ENCODE results near the gene COX20. TPM values are rescaled to one million over a fixed set of nuclear protein-coding genes. Genes with fewer than 3 reads are reported as not detected.

Gene COX20
- total RNA-seq, 1 donor from 2014 or later = 22.8 TPM

DNA sequence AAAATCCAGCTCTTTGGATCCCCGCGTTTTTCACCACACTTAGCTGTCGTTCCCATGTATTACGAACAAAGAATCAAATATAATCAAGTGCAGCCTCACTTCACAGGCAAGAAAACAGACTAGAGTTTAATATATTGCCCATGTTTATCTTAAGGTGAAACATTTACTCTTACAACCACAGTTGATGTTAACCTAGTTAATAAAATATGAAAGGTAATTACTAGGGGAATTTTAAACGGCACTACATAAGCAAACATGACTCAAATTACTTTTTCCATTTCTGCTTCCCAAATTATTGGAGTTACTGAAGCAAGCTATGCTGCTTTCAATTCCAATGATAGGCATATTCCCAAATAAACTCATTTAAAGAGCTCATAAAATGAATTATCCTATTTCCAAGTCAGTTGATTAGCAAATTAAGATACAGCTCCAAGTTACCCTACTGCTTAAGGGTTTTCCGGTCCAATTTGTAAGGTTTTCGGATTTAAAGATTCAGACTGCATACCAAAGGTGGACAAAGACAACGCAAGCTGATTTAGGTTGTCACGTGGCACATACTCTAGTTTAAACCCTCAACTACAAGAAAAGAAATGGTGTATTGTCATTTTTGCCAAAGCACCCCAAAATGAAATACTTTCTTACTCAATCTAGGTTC is 5.9 kb downstream of the COX20 start:
- Histone ChIP-seq H3K4me1 (peaks cover 40% of the 10 kb centered on the region), H3K9me3 (no peaks in the 10 kb centered on the region), H3K4me3 (no peak overlapping the region), H3K27me3 (ENCODE audit: low read depth) (no peaks in the 10 kb centered on the region), H3K27ac (no peak overlapping the region), H3K36me3 (peaks cover 74% of the 10 kb centered on the region)
- TF ChIP-seq CTCF (IDR thresholded peaks at IDR 0.05) = no peak
- intact Hi-C loops (cut with DNase I) = no loop called here
- DNase-seq = no peak
- no peak for ATAC-seq

- H3K36me3 ChIP-seq = peaks cover 85% of the 10 kb centered on the region
- no peak for DNase-seq
Measured at GRCh38 chr1:244843148-244843978, 7.9 kb downstream of the COX20 start.

GRCh38 chr1:244844155-244845121 is 9.0 kb downstream of the COX20 start:
- no peak for TF ChIP-seq CTCF (IDR thresholded peaks at IDR 0.05)
- DNase-seq (no peak), ATAC-seq (no peak)
- Histone ChIP-seq H3K4me3 (no peak overlapping the region), H3K9me3 (no peaks in the 10 kb centered on the region), H3K4me1 (peaks cover 22% of the 10 kb centered on the region), H3K36me3 (peaks cover 94% of the 10 kb centered on the region), H3K27ac (no peak overlapping the region), H3K27me3 (ENCODE audit: low read depth) (no peaks in the 10 kb centered on the region)
- intact Hi-C loops (cut with DNase I) = no loop called here

More at GRCh38 chr1:244843148-244843978, 7.9 kb downstream of the COX20 start:
- ATAC-seq = no peak
- no peak for TF ChIP-seq CTCF (IDR thresholded peaks at IDR 0.05)
- Histone ChIP-seq H3K9me3 (no peaks in the 10 kb centered on the region), H3K27ac (no peak overlapping the region), H3K4me1 (peaks cover 23% of the 10 kb centered on the region), H3K27me3 (ENCODE audit: low read depth) (no peaks in the 10 kb centered on the region), H3K4me3 (no peak overlapping the region)
- intact Hi-C loops (cut with DNase I) = no loop called here

DNA sequence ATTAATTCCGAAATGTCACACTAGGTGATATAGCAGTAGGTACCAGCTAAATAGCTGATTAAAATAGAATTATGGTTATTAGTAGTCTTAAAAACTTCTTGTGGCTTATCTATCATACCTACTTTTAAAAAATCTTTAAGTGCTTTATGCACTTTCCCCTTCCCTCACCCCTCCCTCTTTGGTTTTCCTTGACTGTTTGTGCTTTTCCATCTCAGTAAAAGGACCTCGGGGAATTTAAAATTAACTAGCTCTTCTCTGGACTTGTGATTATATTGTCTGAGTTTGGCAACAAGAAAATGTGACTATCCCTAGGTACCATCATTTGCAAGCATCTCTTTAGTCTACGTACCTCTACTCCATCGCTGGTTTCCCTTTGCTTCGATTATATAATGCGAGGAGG is 11.2 kb downstream of the COX20 start:
- ATAC-seq (no peak), DNase-seq (no peak)
- Histone ChIP-seq H3K27me3 (ENCODE audit: low read depth) (no peaks in the 10 kb centered on the region), H3K27ac (no peak overlapping the region), H3K4me3 (no peak overlapping the region), H3K4me1 (peaks cover 7% of the 10 kb centered on the region), H3K36me3 (peaks cover 97% of the 10 kb centered on the region), H3K9me3 (no peaks in the 10 kb centered on the region)
- TF ChIP-seq CTCF (IDR thresholded peaks at IDR 0.05) = no peak
- intact Hi-C loops (cut with DNase I) = no loop called here

DNA sequence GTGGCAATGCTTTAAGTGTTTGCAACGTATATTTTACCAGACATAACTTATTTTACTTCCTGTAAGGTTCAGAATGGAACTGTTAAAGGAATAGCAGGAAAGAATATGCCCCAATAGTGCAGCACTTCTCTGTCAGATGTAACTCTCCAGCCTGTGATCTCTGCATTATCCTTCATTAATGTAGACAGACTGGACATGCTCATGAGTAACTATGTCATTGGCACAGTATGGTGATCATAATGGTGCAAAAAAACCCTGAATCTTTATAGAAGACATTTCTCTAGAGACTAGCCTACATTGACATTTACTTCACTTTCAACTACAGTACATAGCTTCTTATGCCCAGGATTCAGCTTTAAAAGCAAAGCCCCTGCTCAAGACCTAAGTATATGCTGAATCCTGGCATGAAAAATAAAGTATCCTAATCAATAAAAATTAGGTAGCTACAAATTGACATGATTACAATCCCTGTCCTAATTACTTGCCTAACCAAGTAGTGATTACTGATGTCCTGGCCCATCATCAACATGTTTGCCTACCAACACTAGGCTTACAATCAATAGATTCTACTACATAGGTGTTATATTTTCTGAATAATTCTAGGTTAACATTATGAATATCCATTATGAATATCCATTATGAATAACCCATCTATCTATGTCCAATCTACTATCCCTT is 13.9 kb downstream of the COX20 start:
- peaks cover 97% of the 10 kb centered on the region for H3K36me3 ChIP-seq
- no peak overlapping the region for H3K4me3 ChIP-seq
- H3K4me1 ChIP-seq = peaks cover 15% of the 10 kb centered on the region
- DNase-seq (no peak), ATAC-seq (peak in 1 of 2 donors; percentile 13)
- no peak for TF ChIP-seq CTCF (IDR thresholded peaks at IDR 0.05)
- H3K27me3 ChIP-seq (ENCODE audit: low read depth) = no peaks in the 10 kb centered on the region
- H3K9me3 ChIP-seq = no peaks in the 10 kb centered on the region
- intact Hi-C loops (cut with DNase I) = no loop called here
- no peak overlapping the region for H3K27ac ChIP-seq
